Endodermal cell (in vitro differentiated cells): Measurements from ENCODE around the gene PACSIN2. TPM values are rescaled to one million over a fixed set of nuclear protein-coding genes. Genes with fewer than 3 reads are reported as not detected.

ENCODE experiments used
- DNase-seq: peaks from one replicate; pipeline ENCODE4 v3.0.0-alpha.2; 2017
- H3K27ac ChIP-seq: 2 replicates; pipeline ENCODE4 v1.5.1; 2013; ENCODE audit warnings: mild to moderate bottlenecking, low read depth, low read length, moderate library complexity
- H3K27me3 ChIP-seq: 2 replicates; pipeline ENCODE4 v1.6.1; 2013; ENCODE audit warnings: mild to moderate bottlenecking, low read length, moderate library complexity; ENCODE audit not compliant: insufficient read depth, control insufficient read depth, poor library complexity, severe bottlenecking
- H3K36me3 ChIP-seq: 2 replicates; pipeline ENCODE4 v1.7.0; 2013; ENCODE audit warnings: mild to moderate bottlenecking, low read length, moderate library complexity; ENCODE audit not compliant: control insufficient read depth, insufficient read depth
- H3K4me1 ChIP-seq: one replicate; pipeline ENCODE4 v1.7.0; 2013; ENCODE audit warnings: low read length; ENCODE audit not compliant: control insufficient read depth, insufficient read depth
- H3K4me3 ChIP-seq: 2 replicates; pipeline ENCODE4 v1.5.1; 2013; ENCODE audit warnings: mild to moderate bottlenecking, low read length, moderate library complexity
- H3K9ac ChIP-seq: 2 replicates; pipeline ENCODE4 v1.6.1; 2013; ENCODE audit warnings: mild to moderate bottlenecking, low read length, moderate library complexity; ENCODE audit not compliant: poor library complexity, severe bottlenecking; ENCODE audit errors: extremely low read depth
- H3K9me3 ChIP-seq: 2 replicates; pipeline ENCODE4 v1.6.1; 2013; ENCODE audit warnings: mild to moderate bottlenecking, low read length, moderate library complexity; ENCODE audit not compliant: control insufficient read depth
- H3K27ac Mint-ChIP-seq: 2 replicates; pipeline ENCODE4 v1.8.0; 2020; ENCODE audit warnings: mixed read lengths
- H3K27me3 Mint-ChIP-seq: 2 replicates; pipeline ENCODE4 v1.8.0; 2021; ENCODE audit warnings: mild to moderate bottlenecking, mixed read lengths; ENCODE audit not compliant: insufficient read depth
- H3K36me3 Mint-ChIP-seq: 2 replicates; pipeline ENCODE4 v1.8.0; 2020; ENCODE audit warnings: low read depth, mixed read lengths
- H3K4me1 Mint-ChIP-seq: 2 replicates; pipeline ENCODE4 v1.8.0; 2020; ENCODE audit warnings: mixed read lengths
- H3K4me3 Mint-ChIP-seq: 2 replicates; pipeline ENCODE4 v1.8.0; 2020; ENCODE audit warnings: mild to moderate bottlenecking, moderate library complexity, mixed read lengths
- H3K9me3 Mint-ChIP-seq: 2 replicates; pipeline ENCODE4 v1.8.0; 2020; ENCODE audit warnings: mild to moderate bottlenecking, mixed read lengths
- CTCF ChIP-seq: fragments of 200-600 bp; sonication (generic); conservative IDR thresholded peaks from 2 replicates; pipeline ENCODE4 v1.5.0; 2021; ENCODE audit warnings: antibody characterized with exemption, mild to moderate bottlenecking
- WGBS, 2 experiments: methylation state at CpG; one replicate each; pipeline versions ENCODE4 v1.1.5 to v1.1.7; 2013; ENCODE audit warnings: missing lambda C conversion rate in 2 of 2, mixed read lengths in 1 of 2; ENCODE audit not compliant: insufficient coverage in 1 of 2, insufficient read length in 1 of 2; 5-methylcytosine and 5-hydroxymethylcytosine counted together
- total RNA-seq, 2 donors: library from RNA; stranded (reverse); fragmentation: NEBNext Ultra II Directional in 1 of 2; extraction: Animal tissue kit (Norgen Biotek cat#: 25700) in 1 of 2; gene quantifications; 2 replicates in 1 of 2; 3 replicates in 1 of 2; pipeline ENCODE4 v1.2.1, GENCODE V29; 2021

The PACSIN2 gene
- total RNA-seq, 2 donors from 2014 or later, result 60.7 to 61.4 TPM

- Mint-ChIP-seq H3K4me1 (no peaks in the 10 kb centered on the region), H3K27me3 (no peaks in the 10 kb centered on the region), H3K27ac (peak overlapping the region; percentile 8), H3K4me3 (no peak overlapping the region), H3K36me3 (peaks cover 41% of the 10 kb centered on the region), H3K9me3 (peaks cover 2% of the 10 kb centered on the region)
- Histone ChIP-seq H3K4me1 (no peaks in the 10 kb centered on the region), H3K4me3 (no peak overlapping the region), H3K9me3 (no peaks in the 10 kb centered on the region), H3K27ac (no peak overlapping the region), H3K27me3 (no peaks in the 10 kb centered on the region), H3K9ac (no peak overlapping the region), H3K36me3 (peaks cover 42% of the 10 kb centered on the region)
- DNase-seq, result peak; percentile 26
- 93 to 95% methylated on average over 6 to 14 of the region's 14 CpGs for WGBS, 2 experiments
- no peak for TF ChIP-seq CTCF
These were observed 172.1 kb downstream of the PACSIN2 start for GRCh38 chr22:42842658-42843370.

GRCh38 chr22:42841444-42841843 lies 173.5 kb downstream of the PACSIN2 start:
- Histone ChIP-seq H3K9ac (no peak overlapping the region), H3K36me3 (peaks cover 37% of the 10 kb centered on the region), H3K27ac (no peak overlapping the region), H3K27me3 (no peaks in the 10 kb centered on the region), H3K4me1 (no peaks in the 10 kb centered on the region), H3K4me3 (no peak overlapping the region), H3K9me3 (no peaks in the 10 kb centered on the region)
- WGBS, 2 experiments, result 61 to 63% methylated on average over 2 to 3 of the region's 3 CpGs
- TF ChIP-seq CTCF, result no peak
- Mint-ChIP-seq H3K36me3 (peaks cover 38% of the 10 kb centered on the region), H3K4me3 (no peak overlapping the region), H3K4me1 (no peaks in the 10 kb centered on the region), H3K27ac (no peak overlapping the region), H3K27me3 (no peaks in the 10 kb centered on the region), H3K9me3 (peaks cover 2% of the 10 kb centered on the region)
- DNase-seq, result no peak

- 89 to 94% methylated on average over 2 to 4 of the region's 4 CpGs for WGBS, 2 experiments
- no peak overlapping the region for H3K27ac Mint-ChIP-seq
- Histone ChIP-seq H3K36me3 (peaks cover 62% of the 10 kb centered on the region), H3K9me3 (no peaks in the 10 kb centered on the region), H3K9ac (no peak overlapping the region), H3K27ac (no peak overlapping the region), H3K4me3 (no peak overlapping the region), H3K27me3 (no peaks in the 10 kb centered on the region), H3K4me1 (no peaks in the 10 kb centered on the region)
- H3K9me3 Mint-ChIP-seq, result peaks cover 5% of the 10 kb centered on the region
- H3K4me3 Mint-ChIP-seq, result no peak overlapping the region
- TF ChIP-seq CTCF, result no peak
- no peaks in the 10 kb centered on the region for H3K27me3 Mint-ChIP-seq
- no peak for DNase-seq
- peaks cover 46% of the 10 kb centered on the region for H3K36me3 Mint-ChIP-seq
- H3K4me1 Mint-ChIP-seq, result no peaks in the 10 kb centered on the region
These were observed 177.4 kb downstream of the PACSIN2 start for GRCh38 chr22:42837556-42837955.
